B cell (primary cell): ENCODE measurements around the gene KCNT1. TPM values are rescaled to one million over a fixed set of nuclear protein-coding genes. Genes with fewer than 3 reads are reported as not detected.
"Not testable (repeated sequence)": the region's sequence is repeated elsewhere in the genome, so short reads cannot be mapped to it uniquely, and the experiment has no call there.

ENCODE experiments used
- ATAC-seq: fragments of 200-7000 bp; cut with Tn5 transposase; one replicate; pipeline ENCODE4 v1.10.0; 2021; ENCODE audit warnings: low read depth, mild to moderate bottlenecking, moderate number of reproducible peaks, moderate library complexity
- CTCF ChIA-PET: fragments of 350-600 bp; sonication (Branson Sonifier 250); formaldehyde crosslinking; loops from one replicate; lab custom pipeline; 2021; ENCODE audit warnings: antibody characterized with exemption, inconsistent platforms; lab: Charles Lee
- POLR2A ChIA-PET: fragments of 350-600 bp; sonication (Branson Sonifier 250); formaldehyde crosslinking; loops from one replicate; lab custom pipeline; 2021; ENCODE audit warnings: antibody characterized with exemption; lab: Charles Lee
- DNase-seq: peaks from one replicate; pipeline ENCODE4 v3.0.0; 2013
- H2AFZ ChIP-seq: 2 replicates; pipeline ENCODE4 v1.6.1; 2012; ENCODE audit warnings: mild to moderate bottlenecking, low read depth, low read length; ENCODE audit not compliant: insufficient read depth, poor library complexity, severe bottlenecking
- H3K27ac ChIP-seq, 2 donors: 1 replicate in 1 of 2; 2 replicates in 1 of 2; pipeline ENCODE4 v1.5.1; 2012 to 2013; ENCODE audit warnings: low read length in 2 of 2, mild to moderate bottlenecking in 2 of 2, moderate library complexity in 1 of 2
- H3K27me3 ChIP-seq, 4 experiments: fragments of 200-600 bp in 1 of 4; sonication (generic) in 1 of 4; replicated peaks in 1 of 4; 1 replicate in 2 of 4; 2 replicates in 2 of 4; pipeline versions ENCODE4 v1.6.1 to v1.7.0; 2013 to 2016; ENCODE audit warnings: low read length in 3 of 4, mild to moderate bottlenecking in 2 of 4, mixed read lengths in 1 of 4, moderate library complexity in 1 of 4; ENCODE audit not compliant: insufficient read depth in 4 of 4, control insufficient read depth in 3 of 4; ENCODE audit errors: control extremely low read depth in 1 of 4
- H3K36me3 ChIP-seq, 2 experiments: replicated peaks in 1 of 2; 1 replicate in 1 of 2; 2 replicates in 1 of 2; pipeline versions ENCODE4 v1.6.1 to v1.7.1; 2013; ENCODE audit warnings: low read length in 1 of 2; ENCODE audit not compliant: insufficient read depth in 2 of 2, control insufficient read depth in 1 of 2; ENCODE audit errors: control extremely low read depth in 1 of 2, extremely low read depth in 1 of 2
- H3K4me1 ChIP-seq, 2 donors: fragments of 200-600 bp in 1 of 2; sonication (generic) in 1 of 2; 1 replicate in 1 of 2; 2 replicates in 1 of 2; pipeline versions ENCODE4 v1.5.1 to v1.6.1; 2013 to 2017; ENCODE audit warnings: low read length in 2 of 2; ENCODE audit not compliant: control insufficient read depth in 2 of 2, insufficient read depth in 2 of 2
- H3K4me2 ChIP-seq: replicated peaks from 2 replicates; pipeline ENCODE3; 2012; ENCODE audit warnings: mild to moderate bottlenecking, low read depth, low read length; ENCODE audit not compliant: poor library complexity, severe bottlenecking
- H3K4me3 ChIP-seq, 5 experiments: fragments of 200-600 bp in 1 of 5; sonication (generic) in 1 of 5; 1 replicate in 3 of 5; 2 replicates in 2 of 5; pipeline versions ENCODE4 v1.5.1 to v1.7.0; 2011 to 2016; ENCODE audit warnings: low read length in 4 of 5, mild to moderate bottlenecking in 4 of 5, low read depth in 2 of 5, control low read depth in 1 of 5, moderate library complexity in 1 of 5; ENCODE audit not compliant: insufficient read depth in 1 of 5; ENCODE audit errors: control extremely low read depth in 1 of 5, extremely low read depth in 1 of 5
- H3K79me2 ChIP-seq: fragments of 200-600 bp; sonication (generic); one replicate; pipeline ENCODE4 v1.6.0; 2016; ENCODE audit warnings: low read length; ENCODE audit not compliant: control insufficient read depth, insufficient read depth
- H3K9ac ChIP-seq: fragments of 200-600 bp; sonication (generic); 2 replicates; pipeline ENCODE4 v1.6.1; 2017; ENCODE audit warnings: mild to moderate bottlenecking, low read length, moderate library complexity
- H3K9me3 ChIP-seq, 3 donors: one replicate each; pipeline versions ENCODE4 v1.6.1 to v1.7.1; 2013; ENCODE audit warnings: low read length in 2 of 3; ENCODE audit not compliant: control insufficient read depth in 2 of 3, insufficient read depth in 1 of 3; ENCODE audit errors: control extremely low read depth in 1 of 3
- H4K20me1 ChIP-seq: 2 replicates; pipeline ENCODE4 v1.6.0; 2012; ENCODE audit warnings: mild to moderate bottlenecking, low read length; ENCODE audit not compliant: insufficient read depth, control insufficient read depth, poor library complexity, severe bottlenecking
- H3K27ac Mint-ChIP-seq: one replicate; pipeline ENCODE4 v1.8.0; 2021; ENCODE audit warnings: mixed read lengths
- H3K27me3 Mint-ChIP-seq: one replicate; pipeline ENCODE4 v1.8.0; 2021; ENCODE audit warnings: mixed read lengths
- H3K4me1 Mint-ChIP-seq: one replicate; pipeline ENCODE4 v1.8.0; 2021; ENCODE audit warnings: mixed read lengths
- H3K4me3 Mint-ChIP-seq: one replicate; pipeline ENCODE4 v1.8.0; 2021; ENCODE audit warnings: mixed read lengths
- H3K9me3 Mint-ChIP-seq: one replicate; pipeline ENCODE4 v1.8.0; 2022; ENCODE audit warnings: mixed read lengths; ENCODE audit not compliant: insufficient read depth
- CTCF ChIP-seq: fragments of 200-600 bp; IDR thresholded peaks from one replicate; pipeline ENCODE4 v1.8.0; 2022; ENCODE audit warnings: antibody characterized with exemption, mild to moderate bottlenecking
- EZH2 ChIP-seq: IDR thresholded peaks from 2 replicates; pipeline ENCODE4 v1.6.1; 2012; ENCODE audit warnings: borderline replicate concordance, low read depth, mild to moderate bottlenecking, moderate library complexity, low read length; ENCODE audit not compliant: insufficient read depth, poor library complexity, severe bottlenecking
- WGBS: methylation state at CpG from one replicate; pipeline ENCODE4 v1.1.5; 2013; ENCODE audit warnings: missing lambda C conversion rate; ENCODE audit not compliant: insufficient coverage; 5-methylcytosine and 5-hydroxymethylcytosine counted together
- intact Hi-C: fragments of 100-400 bp; cut with micrococcal nuclease; formaldehyde crosslinking; loops from one replicate; pipeline ENCODE4 v1.10.0; 2022
- polyA plus RNA-seq: library from polyadenylated mRNA; depleted of rRNA; stranded (reverse); fragments of >200 nt; gene quantifications from 2 replicates; pipeline ENCODE4 v1.2.3, GENCODE V29; 2012
- total RNA-seq, 2 donors: library from RNA; stranded (reverse); fragments of 120-200 nt in 1 of 2; gene quantifications; 1 replicate in 1 of 2; 2 replicates in 1 of 2; pipeline versions ENCODE4 v1.2.3 to v1.2.4, GENCODE V29; 2013 to 2022

Gene KCNT1
- total and polyA plus RNA-seq, 2 donors (not counting 1 experiment from before 2014, with no cell fraction given): not detected

DNA sequence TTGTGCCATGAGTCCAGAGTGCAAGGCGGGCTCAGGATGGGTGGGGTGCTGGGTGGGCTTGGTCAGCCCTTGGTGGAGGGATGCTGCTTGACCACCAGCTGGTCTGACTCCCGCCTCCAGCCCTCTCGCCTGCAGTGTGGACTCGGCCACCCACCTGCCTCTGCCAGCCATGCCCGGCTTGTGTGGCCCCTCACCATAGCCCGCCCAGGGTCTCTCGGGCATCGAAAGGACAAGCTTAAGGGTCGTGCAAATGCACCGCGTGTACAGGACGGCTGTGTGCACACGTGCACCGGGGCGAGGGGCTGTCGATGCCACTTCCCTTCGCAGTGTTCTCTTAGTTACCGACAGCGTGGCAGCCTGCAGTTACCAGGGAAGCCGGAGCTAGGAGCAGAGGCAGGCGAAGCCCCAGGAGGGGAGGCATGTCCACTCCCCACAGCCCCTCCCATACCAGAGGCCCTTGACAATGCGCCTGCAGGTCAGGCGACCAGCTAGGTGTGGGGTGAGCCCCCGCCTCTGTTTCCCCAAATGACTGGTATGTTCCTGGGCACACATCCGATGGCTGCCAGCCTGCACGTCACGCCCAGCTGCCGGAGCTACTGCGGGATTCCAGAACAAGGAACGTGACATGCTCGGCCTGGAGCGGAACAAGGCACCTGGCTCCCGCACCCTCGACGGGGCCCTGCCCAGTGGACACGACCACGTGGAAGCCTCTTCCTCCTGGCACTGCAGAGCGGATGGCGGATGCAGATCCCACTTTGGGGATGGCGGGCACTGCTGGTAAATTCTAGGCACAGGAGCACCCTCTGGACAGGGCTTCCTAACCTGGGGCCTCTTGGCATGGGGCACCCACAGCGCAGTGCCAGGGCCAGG lies 31.0 kb upstream of the KCNT1 start:
- Histone ChIP-seq H3K4me2 (no peak overlapping the region), H3K36me3 (no peaks in the 10 kb centered on the region), H3K79me2 (no peaks in the 10 kb centered on the region), H3K9ac (no peak overlapping the region), H3K27ac (no peak overlapping the region), H2AFZ (no peak overlapping the region), H3K4me3 (no peak overlapping the region), H3K27me3 (no peaks in the 10 kb centered on the region), H3K9me3 (peaks cover 0 to 13% (median 0%) of the 10 kb centered on the region in 3 donors), H4K20me1 (no peaks in the 10 kb centered on the region), H3K4me1 (no peaks in the 10 kb centered on the region)
- CTCF ChIA-PET: no interaction called here
- TF ChIP-seq EZH2 (no peak), CTCF (no peak)
- H3K27ac Mint-ChIP-seq: no peak overlapping the region
- DNase-seq: no peak
- peaks cover 3% of the 10 kb centered on the region for H3K27me3 Mint-ChIP-seq
- no peaks in the 10 kb centered on the region for H3K4me1 Mint-ChIP-seq
- H3K4me3 Mint-ChIP-seq: no peak overlapping the region
- peaks cover 3% of the 10 kb centered on the region for H3K9me3 Mint-ChIP-seq
- no peak for ATAC-seq
- WGBS: 92% methylated on average over 39 of the region's 41 CpGs
- intact Hi-C loops: no loop called here
- POLR2A ChIA-PET: no interaction called here

DNA sequence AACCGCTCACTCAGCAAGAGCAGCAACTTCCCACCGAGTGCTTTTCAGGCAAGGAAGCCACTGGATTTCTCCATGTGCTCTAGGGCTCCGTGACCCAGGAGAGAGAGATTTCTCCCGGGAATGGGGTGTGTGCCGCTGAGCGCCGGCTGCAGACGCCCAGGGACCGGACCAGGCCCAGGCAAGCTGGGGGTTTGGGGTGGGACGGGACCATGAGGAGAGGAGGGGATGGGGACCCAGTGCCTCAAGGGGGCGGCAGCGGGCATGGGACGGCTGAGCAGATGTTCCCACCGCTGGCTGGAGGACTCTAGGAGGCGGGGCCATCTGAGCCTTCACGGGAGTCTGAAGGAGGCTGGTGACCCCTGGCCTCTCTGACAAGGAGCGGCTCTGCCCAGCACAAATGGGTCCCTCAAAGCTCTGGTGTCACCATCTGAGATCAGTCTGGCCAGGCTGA lies 30.4 kb upstream of the KCNT1 start:
- 55% methylated on average over 13 of the region's 17 CpGs for WGBS
- no peak overlapping the region for H3K4me3 ChIP-seq
- TF ChIP-seq CTCF (no peak), EZH2 (no peak)
- no peak overlapping the region for H3K27ac ChIP-seq
- ATAC-seq (no peak), DNase-seq (no peak)
- H3K79me2 ChIP-seq: no peaks in the 10 kb centered on the region
- no peaks in the 10 kb centered on the region for H3K4me1 ChIP-seq
- no peaks in the 10 kb centered on the region for H4K20me1 ChIP-seq
- ChIA-PET CTCF (no interaction called here), POLR2A (no interaction called here)
- H3K27ac Mint-ChIP-seq: no peak overlapping the region
- no peak overlapping the region for H3K9ac ChIP-seq
- H3K9me3 Mint-ChIP-seq: peaks cover 3% of the 10 kb centered on the region
- no peaks in the 10 kb centered on the region for H3K4me1 Mint-ChIP-seq
- peaks cover 3% of the 10 kb centered on the region for H3K27me3 Mint-ChIP-seq
- intact Hi-C loops: no loop called here
- H3K36me3 ChIP-seq: no peaks in the 10 kb centered on the region
- no peak overlapping the region for H3K4me3 Mint-ChIP-seq
- H3K4me2 ChIP-seq: no peak overlapping the region
- H2AFZ ChIP-seq: no peak overlapping the region
- no peaks in the 10 kb centered on the region for H3K27me3 ChIP-seq
- peaks cover 0 to 13% (median 0%) of the 10 kb centered on the region in 3 donors for H3K9me3 ChIP-seq

- H3K27ac ChIP-seq, H3K79me2 ChIP-seq, H3K27me3 ChIP-seq, DNase-seq, H3K27ac Mint-ChIP-seq, H3K4me2 ChIP-seq, H3K27me3 Mint-ChIP-seq, POLR2A ChIA-PET, H3K4me3 Mint-ChIP-seq, intact Hi-C loops, H4K20me1 ChIP-seq, H3K36me3 ChIP-seq, CTCF ChIA-PET, H3K4me1 Mint-ChIP-seq, ATAC-seq, H3K9ac ChIP-seq, H3K9me3 Mint-ChIP-seq, H3K4me1 ChIP-seq, H2AFZ ChIP-seq, H3K4me3 ChIP-seq: not testable (repeated sequence)
- 100% methylated on average over 1 of the region's 7 CpGs for WGBS
- peaks cover 0 to 13% (median 0%) of the 10 kb centered on the region in 3 donors for H3K9me3 ChIP-seq
These were observed 29.2 kb upstream of the KCNT1 start for GRCh38 chr9:135672786-135673185.
